ENCODE measurements around the gene ATXN7L1. TPM values are rescaled to one million over a fixed set of nuclear protein-coding genes. Genes with fewer than 3 reads are reported as not detected.

ATXN7L1 gene
- total and polyA plus RNA-seq, 4 donors: 4.2 to 22.5 (median 8.5) TPM

GRCh38 chr7:105651798-105652197, 224.6 kb downstream of the ATXN7L1 start:
- peaks cover 0 to 9% (median 0%) of the 10 kb centered on the region in 4 donors for H3K36me3 ChIP-seq (ENCODE audit: control insufficient read depth in 4 of 4, insufficient read depth in 4 of 4, low read length in 4 of 4)
- no peaks in the 10 kb centered on the region for H3K9me3 ChIP-seq (ENCODE audit: control insufficient read depth in 4 of 4, insufficient read depth in 3 of 4, low read length in 3 of 4)
- H3K27me3 ChIP-seq (ENCODE audit: control insufficient read depth in 3 of 3, insufficient read depth in 3 of 3, low read length in 2 of 3): no peaks in the 10 kb centered on the region
- no peak for TF ChIP-seq CTCF (IDR thresholded peaks at IDR 0.05; ENCODE audit: control extremely low read depth, extremely low read depth)
- 99 to 100% methylated on average over 2 of the region's 2 CpGs for WGBS, 2 donors
- H3K9ac ChIP-seq (ENCODE audit: insufficient read depth in 1 of 2, low read length in 2 of 2): no peak overlapping the region
- H3K4me1 ChIP-seq (ENCODE audit: control insufficient read depth in 5 of 5, insufficient read depth in 5 of 5, low read length in 5 of 5): peaks cover 7 to 65% (median 23%) of the 10 kb centered on the region in 5 donors
- no peak overlapping the region for H3K27ac ChIP-seq (ENCODE audit: low read depth in 1 of 2, low read length in 1 of 2)
- ATAC-seq (ENCODE audit: insufficient read depth, low FRiP score): no peak
- DNase-seq: no peak
- H3K4me3 ChIP-seq: no peak overlapping the region

DNA sequence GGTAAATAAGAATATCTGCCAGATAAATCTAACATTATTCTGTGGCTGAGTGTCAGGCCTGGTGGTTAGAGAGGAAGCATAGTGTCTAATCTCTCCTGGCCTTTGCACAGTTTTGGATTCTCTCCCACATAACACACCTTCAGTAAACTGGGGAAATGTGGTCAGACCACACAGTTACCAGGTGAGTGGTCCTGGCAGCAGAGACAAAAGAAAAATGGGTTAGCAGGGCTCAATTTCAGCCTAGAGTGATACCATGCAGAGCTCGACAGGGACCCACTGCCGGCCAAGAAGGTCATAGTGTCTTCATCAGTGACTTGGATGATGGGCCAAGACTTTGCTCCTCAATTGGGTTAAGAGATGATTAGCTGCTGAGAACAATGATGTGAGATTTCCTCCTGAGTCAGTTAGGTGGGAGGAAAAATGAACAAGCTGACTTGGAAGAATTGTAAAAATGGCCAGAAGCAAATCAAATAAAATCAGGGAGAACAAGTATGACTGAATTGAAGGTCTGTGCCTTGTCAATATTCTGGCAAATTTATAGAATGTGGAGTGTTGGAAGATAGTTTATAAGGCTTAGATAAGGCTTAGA, 225.9 kb downstream of the ATXN7L1 start:
- no peak overlapping the region for H3K9ac ChIP-seq (ENCODE audit: insufficient read depth in 1 of 2, low read length in 2 of 2)
- DNase-seq (peak; percentile 30 to 81 (median 69)), ATAC-seq (ENCODE audit: insufficient read depth, low FRiP score) (no peak)
- no peak overlapping the region for H3K27ac ChIP-seq (ENCODE audit: low read depth in 1 of 2, low read length in 1 of 2)
- TF ChIP-seq CTCF (IDR thresholded peaks at IDR 0.05; ENCODE audit: control extremely low read depth, extremely low read depth): no peak
- peaks cover 0 to 9% (median 0%) of the 10 kb centered on the region in 4 donors for H3K36me3 ChIP-seq (ENCODE audit: control insufficient read depth in 4 of 4, insufficient read depth in 4 of 4, low read length in 4 of 4)
- H3K4me1 ChIP-seq (ENCODE audit: control insufficient read depth in 5 of 5, insufficient read depth in 5 of 5, low read length in 5 of 5): peaks cover 0 to 56% (median 18%) of the 10 kb centered on the region in 5 donors
- no peaks in the 10 kb centered on the region for H3K9me3 ChIP-seq (ENCODE audit: control insufficient read depth in 4 of 4, insufficient read depth in 3 of 4, low read length in 3 of 4)
- no peaks in the 10 kb centered on the region for H3K27me3 ChIP-seq (ENCODE audit: control insufficient read depth in 3 of 3, insufficient read depth in 3 of 3, low read length in 2 of 3)
- H3K4me3 ChIP-seq: no peak overlapping the region
- WGBS, 2 donors: 82 to 88% methylated on average over 2 of the region's 2 CpGs

GRCh38 chr7:105649727-105650381, 226.5 kb downstream of the ATXN7L1 start:
- Histone ChIP-seq H3K36me3 (ENCODE audit: control insufficient read depth in 4 of 4, insufficient read depth in 4 of 4, low read length in 4 of 4) (peaks cover 0 to 9% (median 0%) of the 10 kb centered on the region in 4 donors), H3K4me1 (ENCODE audit: control insufficient read depth in 5 of 5, insufficient read depth in 5 of 5, low read length in 5 of 5) (peaks cover 0 to 52% (median 14%) of the 10 kb centered on the region in 5 donors), H3K4me3 (no peak overlapping the region), H3K9me3 (ENCODE audit: control insufficient read depth in 4 of 4, insufficient read depth in 3 of 4, low read length in 3 of 4) (no peaks in the 10 kb centered on the region), H3K9ac (ENCODE audit: insufficient read depth in 1 of 2, low read length in 2 of 2) (no peak overlapping the region), H3K27me3 (ENCODE audit: control insufficient read depth in 3 of 3, insufficient read depth in 3 of 3, low read length in 2 of 3) (no peaks in the 10 kb centered on the region), H3K27ac (ENCODE audit: low read depth in 1 of 2, low read length in 1 of 2) (no peak overlapping the region)
- peak in 2 of 3 donors; percentile 61 to 73 for DNase-seq
- TF ChIP-seq CTCF (IDR thresholded peaks at IDR 0.05; ENCODE audit: control extremely low read depth, extremely low read depth): no peak
- no peak for ATAC-seq (ENCODE audit: insufficient read depth, low FRiP score)
- WGBS, 2 donors: 67 to 69% methylated on average over 4 of the region's 4 CpGs

Data from lung (tissue), 12 donors.